Stomach (tissue), 9 donors: ENCODE results near the gene UQCRC1. TPM values are rescaled to one million over a fixed set of nuclear protein-coding genes. Genes with fewer than 3 reads are reported as not detected.

Experiments
- DNase-seq, 2 donors: peaks; one replicate each; pipeline versions ENCODE4 v3.0.0 to v3.0.0-alpha.2; 2013 to 2019
- H3K27ac ChIP-seq, 5 donors: fragments of 200-600 bp in 4 of 5; sonication (generic) in 4 of 5; one replicate each; pipeline ENCODE4 v1.5.1; 2013 to 2019; ENCODE audit warnings: mild to moderate bottlenecking in 1 of 5, moderate library complexity in 1 of 5
- H3K27me3 ChIP-seq, 3 donors: fragments of 200-600 bp; sonication (generic); one replicate each; pipeline ENCODE4 v1.5.1; 2017 to 2019; ENCODE audit warnings: mixed run types in 1 of 3
- H3K36me3 ChIP-seq, 4 donors: fragments of 200-600 bp; sonication (generic); 1 replicate in 3 of 4; 2 replicates in 1 of 4; pipeline ENCODE4 v1.5.1; 2016 to 2019
- H3K4me1 ChIP-seq, 4 donors: fragments of 200-600 bp; sonication (generic); one replicate each; pipeline ENCODE4 v1.5.1; 2016 to 2019
- H3K4me3 ChIP-seq, 4 donors: fragments of 200-600 bp; sonication (generic) in 3 of 4; one replicate each; pipeline ENCODE4 v1.5.1; 2016 to 2019; ENCODE audit warnings: mild to moderate bottlenecking in 1 of 4
- H3K9me3 ChIP-seq, 4 donors: fragments of 200-600 bp; sonication (generic); one replicate each; pipeline ENCODE4 v1.5.1; 2016 to 2019
- CTCF ChIP-seq, 7 experiments: fragments of 450-650 bp in 4 of 7; fragments of 200-600 bp in 3 of 7; sonication (generic) in 3 of 7; IDR thresholded peaks; one replicate each; pipeline ENCODE4 v1.5.1; 2016 to 2019; ENCODE audit warnings: antibody characterized with exemption in 7 of 7, control low read depth in 2 of 7, mild to moderate bottlenecking in 1 of 7
- EP300 ChIP-seq: sonication (generic); formaldehyde crosslinking; IDR thresholded peaks from one replicate; pipeline ENCODE4 v1.6.1; 2017; ENCODE audit warnings: antibody characterized with exemption
- POLR2A ChIP-seq, 4 donors: fragments of 450-650 bp; IDR thresholded peaks; one replicate each; pipeline ENCODE4 v1.6.1; 2016; ENCODE audit warnings: antibody characterized with exemption in 4 of 4, control low read depth in 2 of 4, mild to moderate bottlenecking in 1 of 4, moderate library complexity in 1 of 4
- POLR2AphosphoS5 ChIP-seq, 3 donors: sonication (generic); formaldehyde crosslinking; IDR thresholded peaks; one replicate each; pipeline ENCODE4 v1.6.1; 2016; ENCODE audit warnings: antibody characterized with exemption in 3 of 3
- WGBS, 5 donors: extraction: QIAGEN DNeasy Blood & Tissue Kit in 3 of 5; methylation state at CpG; one replicate each; pipeline versions ENCODE4 v1.1.5 to v1.1.7; 2013 to 2018; 5-methylcytosine and 5-hydroxymethylcytosine counted together
- intact Hi-C: fragments of 100-400 bp; cut with DNase I; formaldehyde crosslinking; loops from one replicate; pipeline ENCODE4 v1.15.1; 2023; ENCODE audit warnings: low total_unique reads
- polyA plus RNA-seq, 3 donors: library from polyadenylated mRNA; stranded (reverse); fragments of 200-250 nt; gene quantifications; one replicate each; pipeline ENCODE4 v1.2.3, GENCODE V29; 2013
- total RNA-seq, 5 donors: library from RNA; depleted of rRNA; stranded (reverse); fragments of >200 nt; gene quantifications; one replicate each; pipeline versions ENCODE4 v1.1.0 to v1.2.3, GENCODE V29; 2014 to 2016
- donor health status: healthy with polysubstance abuse.
- donor health status: Bipolar disorder and iron deficiency.
- donor health status: healthy.

UQCRC1 gene
- total and polyA plus RNA-seq, 8 donors, result 178 to 568 (median 277) TPM

DNA sequence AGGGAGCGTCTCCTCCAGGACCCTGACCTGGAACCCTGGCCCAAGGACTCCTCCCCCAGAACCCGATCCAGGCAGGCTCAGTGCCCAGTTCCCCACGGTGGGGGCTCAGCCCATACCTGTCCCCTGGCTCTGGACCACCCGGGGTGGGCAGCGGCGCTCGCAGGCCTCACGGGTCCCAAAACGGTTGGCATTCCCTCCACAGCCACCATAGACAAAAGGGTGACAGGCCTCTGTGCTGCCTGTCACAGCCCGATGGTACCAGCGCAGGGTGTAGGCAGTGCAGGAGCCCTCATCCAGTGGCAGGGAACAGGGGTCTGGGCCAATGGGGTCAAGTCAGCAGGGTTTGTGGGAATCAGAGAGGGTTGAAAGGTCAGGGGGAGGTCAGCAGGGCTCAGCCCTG is 44.8 kb downstream of the UQCRC1 start:
- H3K27me3 ChIP-seq, result no peaks in the 10 kb centered on the region
- no peak for DNase-seq
- WGBS, 5 donors, result 86 to 97% (median 92%) methylated on average over 7 to 11 of the region's 11 CpGs
- H3K27ac ChIP-seq, result no peak overlapping the region
- no peak for TF ChIP-seq POLR2AphosphoS5 (IDR thresholded peaks at IDR 0.05)
- TF ChIP-seq EP300, result no peak
- no peak for TF ChIP-seq CTCF (IDR thresholded peaks at IDR 0.05)
- no peak for TF ChIP-seq POLR2A (IDR thresholded peaks at IDR 0.05)
- intact Hi-C loops, result no loop called here
- no peaks in the 10 kb centered on the region for H3K36me3 ChIP-seq
- no peak overlapping the region for H3K4me3 ChIP-seq
- H3K9me3 ChIP-seq, result no peaks in the 10 kb centered on the region
- H3K4me1 ChIP-seq, result peaks cover 16 to 30% (median 19%) of the 10 kb centered on the region in 4 donors

GRCh38 chr3:48564022-48564421 is 45.4 kb downstream of the UQCRC1 start:
- peak in 1 of 2 donors; percentile 28 for DNase-seq
- intact Hi-C loops, result no loop called here
- TF ChIP-seq POLR2AphosphoS5 (IDR thresholded peaks at IDR 0.05), result no peak
- no peak for TF ChIP-seq POLR2A (IDR thresholded peaks at IDR 0.05)
- no peak for TF ChIP-seq CTCF (IDR thresholded peaks at IDR 0.05)
- TF ChIP-seq EP300, result no peak
- Histone ChIP-seq H3K36me3 (no peaks in the 10 kb centered on the region), H3K27ac (peak overlapping the region in 1 of 5 donors; percentile 22), H3K4me1 (peaks cover 16 to 37% (median 23%) of the 10 kb centered on the region in 4 donors), H3K4me3 (no peak overlapping the region), H3K9me3 (no peaks in the 10 kb centered on the region), H3K27me3 (no peaks in the 10 kb centered on the region)
- WGBS, 5 donors, result 66 to 73% (median 70%) methylated on average over 10 of the region's 10 CpGs

DNA sequence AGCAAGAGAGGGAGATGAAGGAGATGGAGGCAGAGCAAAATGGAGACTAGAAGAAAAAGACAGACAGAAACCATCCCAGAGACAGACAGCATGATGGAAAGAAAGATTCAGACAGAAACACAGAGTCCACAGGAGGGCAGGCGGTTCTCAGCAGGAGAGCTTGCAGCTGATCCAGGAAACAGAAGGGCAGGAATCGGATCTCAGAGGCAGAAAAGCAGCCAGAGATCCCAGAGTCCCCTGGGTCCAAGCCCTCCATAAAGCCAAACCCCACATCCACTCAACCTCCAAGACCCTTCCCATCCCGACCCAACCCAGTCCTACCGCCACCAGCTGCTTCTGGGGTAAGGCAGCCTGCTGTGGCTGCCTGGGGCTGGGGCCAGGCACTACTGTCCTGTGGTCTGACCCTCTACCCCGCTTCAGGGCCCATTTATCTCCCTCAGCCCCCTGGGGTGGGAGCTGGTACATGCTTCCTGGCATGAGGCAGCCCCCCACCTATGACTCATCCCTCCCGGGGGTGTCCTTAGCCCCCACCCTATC is 46.0 kb downstream of the UQCRC1 start, which contains the start of gene UCN2:
Gene UCN2 (minus strand): TSS at position 400 of the 537 bp plus-strand sequence. CDS start 657 bp downstream, outside the sequence.
- TF ChIP-seq EP300 (no peak), POLR2AphosphoS5 (IDR thresholded peaks at IDR 0.05) (no peak), POLR2A (IDR thresholded peaks at IDR 0.05) (no peak), CTCF (IDR thresholded peaks at IDR 0.05) (no peak)
- DNase-seq, result no peak
- H3K4me3 ChIP-seq, result no peak within 1 kb of the TSS
- no peaks in the 10 kb centered on the region for H3K36me3 ChIP-seq
- intact Hi-C loops, result no loop called here
- peak within 1 kb of the TSS in 3 of 5 donors; percentile 6 to 22 (median 11) for H3K27ac ChIP-seq
- WGBS, 5 donors, result 62 to 75% (median 68%) methylated on average over 6 of the region's 6 CpGs
- no peaks in the 10 kb centered on the region for H3K27me3 ChIP-seq
- peaks cover 16 to 43% (median 27%) of the 10 kb centered on the region in 4 donors for H3K4me1 ChIP-seq
- H3K9me3 ChIP-seq, result no peaks in the 10 kb centered on the region

- intact Hi-C loops, result no loop called here
- DNase-seq, result no peak
- H3K36me3 ChIP-seq, result no peaks in the 10 kb centered on the region
- no peak overlapping the region for H3K27ac ChIP-seq
- no peaks in the 10 kb centered on the region for H3K9me3 ChIP-seq
- H3K27me3 ChIP-seq, result no peaks in the 10 kb centered on the region
- 77 to 84% (median 83%) methylated on average over 16 to 20 of the region's 20 CpGs for WGBS, 5 donors
- no peak overlapping the region for H3K4me3 ChIP-seq
- TF ChIP-seq EP300 (no peak), POLR2AphosphoS5 (IDR thresholded peaks at IDR 0.05) (no peak), CTCF (IDR thresholded peaks at IDR 0.05) (no peak), POLR2A (IDR thresholded peaks at IDR 0.05) (no peak)
- peaks cover 21 to 52% (median 36%) of the 10 kb centered on the region in 4 donors for H3K4me1 ChIP-seq
Measured at GRCh38 chr3:48562367-48563095, 46.9 kb downstream of the UQCRC1 start.
